ENCODE results near the gene GCLC.
"Not testable (repeated sequence)": the region's sequence is repeated elsewhere in the genome, so short reads cannot be mapped to it uniquely, and the experiment has no call there.

The GCLC gene

GRCh38 chr6:53564401-53565065 is 19.6 kb upstream of the GCLC start:
- Histone ChIP-seq H3K9me3 (ENCODE audit: insufficient read depth, low read length) (peaks cover 15% of the 10 kb centered on the region), H3K9ac (ENCODE audit: low read length) (no peak overlapping the region), H3K4me2 (ENCODE audit: low read length) (no peak overlapping the region), H3K27me3 (ENCODE audit: low read depth, low read length) (no peaks in the 10 kb centered on the region), H2AFZ (ENCODE audit: low read depth, low read length) (no peak overlapping the region), H3K79me2 (ENCODE audit: low read length) (no peaks in the 10 kb centered on the region), H3K4me3 (ENCODE audit: low read length) (no peak overlapping the region), H3K27ac (ENCODE audit: low read length) (no peak overlapping the region), H3K4me1 (ENCODE audit: low read length) (no peaks in the 10 kb centered on the region), H3K36me3 (replicated peaks; ENCODE audit: low read depth, low read length) (no peaks in the 10 kb centered on the region), H4K20me1 (ENCODE audit: insufficient read depth, low read length) (no peaks in the 10 kb centered on the region)
- TF ChIP-seq EZH2phosphoT487 (IDR thresholded peaks at IDR 0.05; ENCODE audit: low read depth) = no peak
- TF ChIP-seq CTCF (IDR thresholded peaks at IDR 0.05; ENCODE audit: low read depth, low read length) = no peak

- Histone ChIP-seq H3K4me1 (ENCODE audit: low read length) (no peaks in the 10 kb centered on the region), H3K4me3 (ENCODE audit: low read length) (no peak overlapping the region), H3K79me2 (ENCODE audit: low read length) (no peaks in the 10 kb centered on the region), H4K20me1 (ENCODE audit: insufficient read depth, low read length) (no peaks in the 10 kb centered on the region), H3K4me2 (ENCODE audit: low read length) (no peak overlapping the region), H3K27me3 (ENCODE audit: low read depth, low read length) (no peaks in the 10 kb centered on the region), H3K9me3 (ENCODE audit: insufficient read depth, low read length) (peaks cover 30% of the 10 kb centered on the region), H3K36me3 (replicated peaks; ENCODE audit: low read depth, low read length) (no peaks in the 10 kb centered on the region), H2AFZ (ENCODE audit: low read depth, low read length) (no peak overlapping the region), H3K9ac (ENCODE audit: low read length) (no peak overlapping the region), H3K27ac (ENCODE audit: low read length) (no peak overlapping the region)
- TF ChIP-seq CTCF (IDR thresholded peaks at IDR 0.05; ENCODE audit: low read depth, low read length) = no peak
- TF ChIP-seq EZH2phosphoT487 (IDR thresholded peaks at IDR 0.05; ENCODE audit: low read depth) = no peak
These were observed 12.2 kb upstream of the GCLC start for GRCh38 chr6:53556986-53557715.

- not testable (repeated sequence) for H3K36me3 ChIP-seq (replicated peaks; ENCODE audit: low read depth, low read length); H3K27me3 ChIP-seq (ENCODE audit: low read depth, low read length); H3K79me2 ChIP-seq (ENCODE audit: low read length); H4K20me1 ChIP-seq (ENCODE audit: insufficient read depth, low read length); H2AFZ ChIP-seq (ENCODE audit: low read depth, low read length); H3K27ac ChIP-seq (ENCODE audit: low read length); H3K4me1 ChIP-seq (ENCODE audit: low read length); H3K9ac ChIP-seq (ENCODE audit: low read length); H3K4me2 ChIP-seq (ENCODE audit: low read length); H3K4me3 ChIP-seq (ENCODE audit: low read length)
- H3K9me3 ChIP-seq (ENCODE audit: insufficient read depth, low read length) = peaks cover 21% of the 10 kb centered on the region; the same call in 1 of the 2 replicates
These were observed 8.7 kb upstream of the GCLC start for GRCh38 chr6:53553600-53553999.

- not testable (repeated sequence) for H3K9ac ChIP-seq (ENCODE audit: low read length); H3K36me3 ChIP-seq (replicated peaks; ENCODE audit: low read depth, low read length); H3K27me3 ChIP-seq (ENCODE audit: low read depth, low read length); H4K20me1 ChIP-seq (ENCODE audit: insufficient read depth, low read length); H3K4me2 ChIP-seq (ENCODE audit: low read length); H3K27ac ChIP-seq (ENCODE audit: low read length); H3K79me2 ChIP-seq (ENCODE audit: low read length); H3K4me3 ChIP-seq (ENCODE audit: low read length); H3K9me3 ChIP-seq (ENCODE audit: insufficient read depth, low read length)
- Histone ChIP-seq H2AFZ (ENCODE audit: low read depth, low read length) (0 out of 2 replicates have a peak overlapping the region, but pooled peaks have one; percentile 21), H3K4me1 (ENCODE audit: low read length) (peaks cover 16% of the 10 kb centered on the region)
These were observed 6.8 kb upstream of the GCLC start for GRCh38 chr6:53551681-53552080.

- H3K27ac ChIP-seq (ENCODE audit: low read length) = peak overlapping the region; percentile 43
These were observed 3.1 kb upstream of the GCLC start for GRCh38 chr6:53547811-53548496.

More at GRCh38 chr6:53547811-53548496, 3.1 kb upstream of the GCLC start:
- Histone ChIP-seq H3K36me3 (replicated peaks; ENCODE audit: low read depth, low read length) (no peaks in the 10 kb centered on the region), H3K4me3 (ENCODE audit: low read length) (peak overlapping the region; percentile 82), H4K20me1 (ENCODE audit: insufficient read depth, low read length) (no peaks in the 10 kb centered on the region), H3K79me2 (ENCODE audit: low read length) (peaks cover 14% of the 10 kb centered on the region), H3K4me1 (ENCODE audit: low read length) (peaks cover 29% of the 10 kb centered on the region), H2AFZ (ENCODE audit: low read depth, low read length) (peak overlapping the region; percentile 99), H3K9ac (ENCODE audit: low read length) (peak overlapping the region; percentile 80), H3K4me2 (ENCODE audit: low read length) (peak overlapping the region; percentile 75), H3K9me3 (ENCODE audit: insufficient read depth, low read length) (peaks cover 6% of the 10 kb centered on the region; the same call in 1 of the 2 replicates), H3K27me3 (ENCODE audit: low read depth, low read length) (peaks cover 14% of the 10 kb centered on the region)
- TF ChIP-seq EZH2phosphoT487 (IDR thresholded peaks at IDR 0.05; ENCODE audit: low read depth) (no peak), CTCF (IDR thresholded peaks at IDR 0.05; ENCODE audit: low read depth, low read length) (no peak)
